Measurements from ENCODE around the gene RAI1. TPM values are rescaled to one million over a fixed set of nuclear protein-coding genes. Genes with fewer than 3 reads are reported as not detected.

Gene RAI1
- total and polyA plus RNA-seq, 5 donors from 2014 or later, result 0.80 to 11.4 (median 1.1) TPM

GRCh38 chr17:17781591-17782496 lies 100.6 kb downstream of the RAI1 start:
- H3K27ac ChIP-seq (ENCODE audit: insufficient read depth, low read length, poor library complexity, severe bottlenecking), result no peak overlapping the region
- DNase-seq, result peak in 1 of 3 donors; percentile 22
- H3K27me3 Mint-ChIP-seq, result peaks cover 17% of the 10 kb centered on the region
- peak overlapping the region in 3 of 4 donors; percentile 67 to 74 (median 68) for H3K4me3 Mint-ChIP-seq
- H3K4me1 Mint-ChIP-seq, result peaks cover 0 to 27% (median 10%) of the 10 kb centered on the region in 4 donors
- H3K36me3 Mint-ChIP-seq, result no peaks in the 10 kb centered on the region
- H3K9me3 Mint-ChIP-seq, result peaks cover 0 to 1% (median 0%) of the 10 kb centered on the region in 7 donors
- peak in 1 of 2 donors; percentile 12 for ATAC-seq (ENCODE audit: low read depth in 2 of 2)
- no peaks in the 10 kb centered on the region for H3K36me3 ChIP-seq (ENCODE audit: control insufficient read depth, insufficient read depth, low read length)
- no peaks in the 10 kb centered on the region for H3K27me3 ChIP-seq (ENCODE audit: control insufficient read depth, insufficient read depth, low read length)
- peaks cover 30% of the 10 kb centered on the region for H3K4me1 ChIP-seq (ENCODE audit: control insufficient read depth, insufficient read depth, low read length, poor library complexity, severe bottlenecking)
- H3K9me3 ChIP-seq (ENCODE audit: control insufficient read depth in 2 of 2, low read length in 2 of 2), result no peaks in the 10 kb centered on the region
- H3K4me3 ChIP-seq (ENCODE audit: low read depth, low read length), result no peak overlapping the region
- no peak overlapping the region for H3K27ac Mint-ChIP-seq

GRCh38 chr17:17782523-17783115 lies 101.4 kb downstream of the RAI1 start:
- peaks cover 0 to 27% (median 9%) of the 10 kb centered on the region in 4 donors for H3K4me1 Mint-ChIP-seq
- ATAC-seq (ENCODE audit: low read depth in 2 of 2) (peak in 1 of 2 donors; percentile 1), DNase-seq (no peak)
- no peaks in the 10 kb centered on the region for H3K27me3 ChIP-seq (ENCODE audit: control insufficient read depth, insufficient read depth, low read length)
- H3K4me3 ChIP-seq (ENCODE audit: low read depth, low read length), result no peak overlapping the region
- H3K9me3 Mint-ChIP-seq, result peaks cover 0 to 1% (median 0%) of the 10 kb centered on the region in 7 donors
- no peaks in the 10 kb centered on the region for H3K36me3 Mint-ChIP-seq
- peaks cover 30% of the 10 kb centered on the region for H3K4me1 ChIP-seq (ENCODE audit: control insufficient read depth, insufficient read depth, low read length, poor library complexity, severe bottlenecking)
- H3K9me3 ChIP-seq (ENCODE audit: control insufficient read depth in 2 of 2, low read length in 2 of 2), result no peaks in the 10 kb centered on the region
- H3K4me3 Mint-ChIP-seq, result peak overlapping the region; percentile 69 to 83 (median 76)
- no peaks in the 10 kb centered on the region for H3K36me3 ChIP-seq (ENCODE audit: control insufficient read depth, insufficient read depth, low read length)
- H3K27ac Mint-ChIP-seq, result no peak overlapping the region
- no peak overlapping the region for H3K27ac ChIP-seq (ENCODE audit: insufficient read depth, low read length, poor library complexity, severe bottlenecking)
- peaks cover 17% of the 10 kb centered on the region for H3K27me3 Mint-ChIP-seq

GRCh38 chr17:17783116-17783824 lies 102.0 kb downstream of the RAI1 start:
- no peak overlapping the region for H3K27ac Mint-ChIP-seq
- H3K4me1 Mint-ChIP-seq, result peaks cover 0 to 27% (median 9%) of the 10 kb centered on the region in 4 donors
- no peaks in the 10 kb centered on the region for H3K36me3 Mint-ChIP-seq
- DNase-seq (peak; percentile 35 to 77 (median 55)), ATAC-seq (ENCODE audit: low read depth in 2 of 2) (peak; percentile 52 to 57)
- H3K4me3 Mint-ChIP-seq, result peak overlapping the region; percentile 71 to 91 (median 82)
- peaks cover 17% of the 10 kb centered on the region for H3K27me3 Mint-ChIP-seq
- H3K4me1 ChIP-seq (ENCODE audit: control insufficient read depth, insufficient read depth, low read length, poor library complexity, severe bottlenecking), result peaks cover 30% of the 10 kb centered on the region
- peak overlapping the region; percentile 48 for H3K4me3 ChIP-seq (ENCODE audit: low read depth, low read length)
- H3K27me3 ChIP-seq (ENCODE audit: control insufficient read depth, insufficient read depth, low read length), result no peaks in the 10 kb centered on the region
- H3K9me3 Mint-ChIP-seq, result peaks cover 0 to 1% (median 0%) of the 10 kb centered on the region in 7 donors
- no peak overlapping the region for H3K27ac ChIP-seq (ENCODE audit: insufficient read depth, low read length, poor library complexity, severe bottlenecking)
- no peaks in the 10 kb centered on the region for H3K9me3 ChIP-seq (ENCODE audit: control insufficient read depth in 2 of 2, low read length in 2 of 2)
- no peaks in the 10 kb centered on the region for H3K36me3 ChIP-seq (ENCODE audit: control insufficient read depth, insufficient read depth, low read length)

- Mint-ChIP-seq H3K27me3 (peaks cover 17% of the 10 kb centered on the region), H3K4me3 (peak overlapping the region; percentile 71 to 92 (median 88)), H3K9me3 (peaks cover 0 to 1% (median 0%) of the 10 kb centered on the region in 7 donors), H3K36me3 (no peaks in the 10 kb centered on the region), H3K4me1 (peaks cover 0 to 27% (median 9%) of the 10 kb centered on the region in 4 donors), H3K27ac (peak overlapping the region in 1 of 3 donors; percentile 69)
- H3K9me3 ChIP-seq (ENCODE audit: control insufficient read depth in 2 of 2, low read length in 2 of 2), result no peaks in the 10 kb centered on the region
- ATAC-seq (ENCODE audit: low read depth in 2 of 2), result no peak
- no peaks in the 10 kb centered on the region for H3K36me3 ChIP-seq (ENCODE audit: control insufficient read depth, insufficient read depth, low read length)
- peak overlapping the region; percentile 48 for H3K4me3 ChIP-seq (ENCODE audit: low read depth, low read length)
- DNase-seq, result peak in 1 of 3 donors; percentile 28
- H3K4me1 ChIP-seq (ENCODE audit: control insufficient read depth, insufficient read depth, low read length, poor library complexity, severe bottlenecking), result peaks cover 30% of the 10 kb centered on the region
- H3K27me3 ChIP-seq (ENCODE audit: control insufficient read depth, insufficient read depth, low read length), result no peaks in the 10 kb centered on the region
- H3K27ac ChIP-seq (ENCODE audit: insufficient read depth, low read length, poor library complexity, severe bottlenecking), result no peak overlapping the region
These were observed 102.8 kb downstream of the RAI1 start for GRCh38 chr17:17783825-17784656.

GRCh38 chr17:17784657-17785267 lies 103.5 kb downstream of the RAI1 start:
- H3K36me3 ChIP-seq (ENCODE audit: control insufficient read depth, insufficient read depth, low read length), result no peaks in the 10 kb centered on the region
- H3K27ac Mint-ChIP-seq, result peak overlapping the region in 1 of 3 donors; percentile 88
- no peaks in the 10 kb centered on the region for H3K9me3 ChIP-seq (ENCODE audit: control insufficient read depth in 2 of 2, low read length in 2 of 2)
- peak in 1 of 3 donors; percentile 41 for DNase-seq
- H3K4me1 ChIP-seq (ENCODE audit: control insufficient read depth, insufficient read depth, low read length, poor library complexity, severe bottlenecking), result peaks cover 30% of the 10 kb centered on the region
- H3K27ac ChIP-seq (ENCODE audit: insufficient read depth, low read length, poor library complexity, severe bottlenecking), result no peak overlapping the region
- no peaks in the 10 kb centered on the region for H3K36me3 Mint-ChIP-seq
- no peaks in the 10 kb centered on the region for H3K27me3 ChIP-seq (ENCODE audit: control insufficient read depth, insufficient read depth, low read length)
- H3K9me3 Mint-ChIP-seq, result peaks cover 0 to 1% (median 0%) of the 10 kb centered on the region in 7 donors
- no peak overlapping the region for H3K4me3 ChIP-seq (ENCODE audit: low read depth, low read length)
- H3K27me3 Mint-ChIP-seq, result peaks cover 17% of the 10 kb centered on the region
- peak in 1 of 2 donors; percentile 23 for ATAC-seq (ENCODE audit: low read depth in 2 of 2)
- peaks cover 0 to 27% (median 10%) of the 10 kb centered on the region in 4 donors for H3K4me1 Mint-ChIP-seq
- peak overlapping the region in 3 of 4 donors; percentile 70 to 85 (median 84) for H3K4me3 Mint-ChIP-seq

GRCh38 chr17:17785407-17785806 lies 104.1 kb downstream of the RAI1 start:
- peaks cover 30% of the 10 kb centered on the region for H3K4me1 ChIP-seq (ENCODE audit: control insufficient read depth, insufficient read depth, low read length, poor library complexity, severe bottlenecking)
- DNase-seq (no peak), ATAC-seq (ENCODE audit: low read depth in 2 of 2) (no peak)
- no peaks in the 10 kb centered on the region for H3K36me3 ChIP-seq (ENCODE audit: control insufficient read depth, insufficient read depth, low read length)
- H3K9me3 Mint-ChIP-seq, result peaks cover 0 to 1% (median 0%) of the 10 kb centered on the region in 7 donors
- no peak overlapping the region for H3K27ac ChIP-seq (ENCODE audit: insufficient read depth, low read length, poor library complexity, severe bottlenecking)
- peaks cover 17% of the 10 kb centered on the region for H3K27me3 Mint-ChIP-seq
- H3K4me3 ChIP-seq (ENCODE audit: low read depth, low read length), result no peak overlapping the region
- H3K27ac Mint-ChIP-seq, result peak overlapping the region in 1 of 3 donors; percentile 88
- peak overlapping the region; percentile 58 to 85 (median 66) for H3K4me3 Mint-ChIP-seq
- H3K36me3 Mint-ChIP-seq, result no peaks in the 10 kb centered on the region
- H3K9me3 ChIP-seq (ENCODE audit: control insufficient read depth in 2 of 2, low read length in 2 of 2), result no peaks in the 10 kb centered on the region
- no peaks in the 10 kb centered on the region for H3K27me3 ChIP-seq (ENCODE audit: control insufficient read depth, insufficient read depth, low read length)
- peaks cover 0 to 27% (median 10%) of the 10 kb centered on the region in 4 donors for H3K4me1 Mint-ChIP-seq

All from CD4-positive, CD25-positive, alpha-beta regulatory T cell (primary cell).